GM12874 (cell line): ENCODE data around the gene MLXIP.

ENCODE experiments used
- CTCF ChIP-seq: IDR thresholded peaks from 2 replicates; pipeline ENCODE4 v1.5.1; 2011; ENCODE audit warnings: low read depth, mild to moderate bottlenecking, control low read depth, low read length, moderate library complexity; ENCODE audit not compliant: insufficient read depth

MLXIP gene

GRCh38 chr12:122141911-122142725 lies 63.6 kb downstream of the MLXIP start:
- TF ChIP-seq CTCF, result no peak

GRCh38 chr12:122142857-122143256 lies 64.3 kb downstream of the MLXIP start:
- TF ChIP-seq CTCF, result no peak

GRCh38 chr12:122144885-122145284 lies 66.3 kb downstream of the MLXIP start:
- no peak for TF ChIP-seq CTCF

- TF ChIP-seq CTCF, result no peak
Measured at GRCh38 chr12:122145505-122146330, 67.2 kb downstream of the MLXIP start.

- TF ChIP-seq CTCF, result no peak
Measured at GRCh38 chr12:122147514-122148290, 69.1 kb downstream of the MLXIP start.

- no peak for TF ChIP-seq CTCF
Measured at GRCh38 chr12:122148657-122149056, 70.1 kb downstream of the MLXIP start.
